RWPE2 (cell line): ENCODE measurements around the gene KLHL29.

ENCODE experiments used
- ATAC-seq: fragments of 200-7000 bp; cut with Tn5 transposase; 3 replicates; pipeline ENCODE4 v1.9.1; 2021; ENCODE audit warnings: low read depth
- DNase-seq: peaks from one replicate; pipeline ENCODE4 v3.0.0-alpha.2; 2020; ENCODE audit warnings: low spot score
- H3K27ac ChIP-seq: fragments of 450-650 bp; 2 replicates; pipeline ENCODE4 v1.5.1; 2017; ENCODE audit warnings: mild to moderate bottlenecking; ENCODE audit not compliant: poor library complexity, severe bottlenecking
- H3K27me3 ChIP-seq: fragments of 250-450 bp; sonication (Bioruptor Pico); 2 replicates; pipeline ENCODE4 v1.5.1; 2021; ENCODE audit warnings: mild to moderate bottlenecking, moderate library complexity; ENCODE audit not compliant: insufficient read depth, poor library complexity, severe bottlenecking
- H3K36me3 ChIP-seq: fragments of 250-450 bp; sonication (Bioruptor Pico); 2 replicates; pipeline ENCODE4 v1.5.1; 2020; ENCODE audit warnings: low read depth, mild to moderate bottlenecking, moderate library complexity
- H3K4me1 ChIP-seq: fragments of 250-450 bp; sonication (Bioruptor Pico); 2 replicates; pipeline ENCODE4 v1.5.1; 2021; ENCODE audit warnings: mild to moderate bottlenecking, moderate library complexity; ENCODE audit not compliant: insufficient read depth, poor library complexity, severe bottlenecking
- H3K4me3 ChIP-seq: fragments of 250-450 bp; sonication (Bioruptor Pico); 2 replicates; pipeline ENCODE4 v1.5.1; 2021; ENCODE audit warnings: mild to moderate bottlenecking, moderate library complexity; ENCODE audit not compliant: severe bottlenecking
- H3K9me3 ChIP-seq: fragments of 250-450 bp; sonication (Bioruptor Pico); 2 replicates; pipeline ENCODE4 v1.5.1; 2021; ENCODE audit warnings: mild to moderate bottlenecking, moderate library complexity; ENCODE audit not compliant: severe bottlenecking
- CTCF ChIP-seq: fragments of 450-650 bp; IDR thresholded peaks from one replicate; pipeline ENCODE4 v1.5.1; 2017; ENCODE audit warnings: mild to moderate bottlenecking, moderate library complexity; ENCODE audit not compliant: poor library complexity, severe bottlenecking

Gene KLHL29

GRCh38 chr2:23418461-23418911 is 33.5 kb downstream of the KLHL29 start:
- TF ChIP-seq CTCF, result no peak
- no peak for DNase-seq

GRCh38 chr2:23419171-23420090 is 34.5 kb downstream of the KLHL29 start:
- no peaks in the 10 kb centered on the region for H3K9me3 ChIP-seq
- no peak for TF ChIP-seq CTCF
- DNase-seq (no peak), ATAC-seq (no peak)
- H3K36me3 ChIP-seq, result no peaks in the 10 kb centered on the region
- no peak overlapping the region for H3K4me3 ChIP-seq
- H3K4me1 ChIP-seq, result peaks cover 10% of the 10 kb centered on the region
- H3K27ac ChIP-seq, result no peak overlapping the region
- H3K27me3 ChIP-seq, result no peaks in the 10 kb centered on the region

More at GRCh38 chr2:23418461-23418911, 33.5 kb downstream of the KLHL29 start:
- Histone ChIP-seq H3K4me3 (no peak overlapping the region), H3K27me3 (no peaks in the 10 kb centered on the region), H3K9me3 (no peaks in the 10 kb centered on the region), H3K36me3 (no peaks in the 10 kb centered on the region), H3K27ac (no peak overlapping the region), H3K4me1 (peaks cover 10% of the 10 kb centered on the region)
- peak; percentile 85 for ATAC-seq

- H3K4me3 ChIP-seq, result no peak overlapping the region
- ATAC-seq (no peak), DNase-seq (no peak)
- H3K4me1 ChIP-seq, result peaks cover 10% of the 10 kb centered on the region
- H3K27me3 ChIP-seq, result no peaks in the 10 kb centered on the region
- TF ChIP-seq CTCF, result no peak
- no peak overlapping the region for H3K27ac ChIP-seq
- H3K9me3 ChIP-seq, result no peaks in the 10 kb centered on the region
- H3K36me3 ChIP-seq, result no peaks in the 10 kb centered on the region
Measured at GRCh38 chr2:23420091-23420839, 35.3 kb downstream of the KLHL29 start.

- H3K36me3 ChIP-seq, result no peaks in the 10 kb centered on the region
- ATAC-seq, result no peak
- no peak overlapping the region for H3K4me3 ChIP-seq
- peaks cover 10% of the 10 kb centered on the region for H3K4me1 ChIP-seq
- no peak for DNase-seq
- H3K9me3 ChIP-seq, result no peaks in the 10 kb centered on the region
- no peak overlapping the region for H3K27ac ChIP-seq
- no peaks in the 10 kb centered on the region for H3K27me3 ChIP-seq
- TF ChIP-seq CTCF, result no peak
Measured at GRCh38 chr2:23420840-23421476, 36.0 kb downstream of the KLHL29 start.
